B cell (primary cell): ENCODE measurements around the gene VPS41. TPM values are rescaled to one million over a fixed set of nuclear protein-coding genes. Genes with fewer than 3 reads are reported as not detected.

Source experiments
- ATAC-seq: fragments of 200-7000 bp; cut with Tn5 transposase; one replicate; pipeline ENCODE4 v1.10.0; 2021; ENCODE audit warnings: low read depth, mild to moderate bottlenecking, moderate number of reproducible peaks, moderate library complexity
- CTCF ChIA-PET: fragments of 350-600 bp; sonication (Branson Sonifier 250); formaldehyde crosslinking; loops from one replicate; lab custom pipeline; 2021; ENCODE audit warnings: antibody characterized with exemption, inconsistent platforms; lab: Charles Lee
- POLR2A ChIA-PET: fragments of 350-600 bp; sonication (Branson Sonifier 250); formaldehyde crosslinking; loops from one replicate; lab custom pipeline; 2021; ENCODE audit warnings: antibody characterized with exemption; lab: Charles Lee
- DNase-seq: peaks from one replicate; pipeline ENCODE4 v3.0.0; 2013
- H2AFZ ChIP-seq: 2 replicates; pipeline ENCODE4 v1.6.1; 2012; ENCODE audit warnings: mild to moderate bottlenecking, low read depth, low read length; ENCODE audit not compliant: insufficient read depth, poor library complexity, severe bottlenecking
- H3K27ac ChIP-seq, 2 donors: 1 replicate in 1 of 2; 2 replicates in 1 of 2; pipeline ENCODE4 v1.5.1; 2012 to 2013; ENCODE audit warnings: low read length in 2 of 2, mild to moderate bottlenecking in 2 of 2, moderate library complexity in 1 of 2
- H3K27me3 ChIP-seq, 4 experiments: fragments of 200-600 bp in 1 of 4; sonication (generic) in 1 of 4; replicated peaks in 1 of 4; 1 replicate in 2 of 4; 2 replicates in 2 of 4; pipeline versions ENCODE4 v1.6.1 to v1.7.0; 2013 to 2016; ENCODE audit warnings: low read length in 3 of 4, mild to moderate bottlenecking in 2 of 4, mixed read lengths in 1 of 4, moderate library complexity in 1 of 4; ENCODE audit not compliant: insufficient read depth in 4 of 4, control insufficient read depth in 3 of 4; ENCODE audit errors: control extremely low read depth in 1 of 4
- H3K36me3 ChIP-seq, 2 experiments: replicated peaks in 1 of 2; 1 replicate in 1 of 2; 2 replicates in 1 of 2; pipeline versions ENCODE4 v1.6.1 to v1.7.1; 2013; ENCODE audit warnings: low read length in 1 of 2; ENCODE audit not compliant: insufficient read depth in 2 of 2, control insufficient read depth in 1 of 2; ENCODE audit errors: control extremely low read depth in 1 of 2, extremely low read depth in 1 of 2
- H3K4me1 ChIP-seq, 2 donors: fragments of 200-600 bp in 1 of 2; sonication (generic) in 1 of 2; 1 replicate in 1 of 2; 2 replicates in 1 of 2; pipeline versions ENCODE4 v1.5.1 to v1.6.1; 2013 to 2017; ENCODE audit warnings: low read length in 2 of 2; ENCODE audit not compliant: control insufficient read depth in 2 of 2, insufficient read depth in 2 of 2
- H3K4me2 ChIP-seq: replicated peaks from 2 replicates; pipeline ENCODE3; 2012; ENCODE audit warnings: mild to moderate bottlenecking, low read depth, low read length; ENCODE audit not compliant: poor library complexity, severe bottlenecking
- H3K4me3 ChIP-seq, 5 experiments: fragments of 200-600 bp in 1 of 5; sonication (generic) in 1 of 5; 1 replicate in 3 of 5; 2 replicates in 2 of 5; pipeline versions ENCODE4 v1.5.1 to v1.7.0; 2011 to 2016; ENCODE audit warnings: low read length in 4 of 5, mild to moderate bottlenecking in 4 of 5, low read depth in 2 of 5, control low read depth in 1 of 5, moderate library complexity in 1 of 5; ENCODE audit not compliant: insufficient read depth in 1 of 5; ENCODE audit errors: control extremely low read depth in 1 of 5, extremely low read depth in 1 of 5
- H3K79me2 ChIP-seq: fragments of 200-600 bp; sonication (generic); one replicate; pipeline ENCODE4 v1.6.0; 2016; ENCODE audit warnings: low read length; ENCODE audit not compliant: control insufficient read depth, insufficient read depth
- H3K9ac ChIP-seq: fragments of 200-600 bp; sonication (generic); 2 replicates; pipeline ENCODE4 v1.6.1; 2017; ENCODE audit warnings: mild to moderate bottlenecking, low read length, moderate library complexity
- H3K9me3 ChIP-seq, 3 donors: one replicate each; pipeline versions ENCODE4 v1.6.1 to v1.7.1; 2013; ENCODE audit warnings: low read length in 2 of 3; ENCODE audit not compliant: control insufficient read depth in 2 of 3, insufficient read depth in 1 of 3; ENCODE audit errors: control extremely low read depth in 1 of 3
- H4K20me1 ChIP-seq: 2 replicates; pipeline ENCODE4 v1.6.0; 2012; ENCODE audit warnings: mild to moderate bottlenecking, low read length; ENCODE audit not compliant: insufficient read depth, control insufficient read depth, poor library complexity, severe bottlenecking
- H3K27ac Mint-ChIP-seq: one replicate; pipeline ENCODE4 v1.8.0; 2021; ENCODE audit warnings: mixed read lengths
- H3K27me3 Mint-ChIP-seq: one replicate; pipeline ENCODE4 v1.8.0; 2021; ENCODE audit warnings: mixed read lengths
- H3K4me1 Mint-ChIP-seq: one replicate; pipeline ENCODE4 v1.8.0; 2021; ENCODE audit warnings: mixed read lengths
- H3K4me3 Mint-ChIP-seq: one replicate; pipeline ENCODE4 v1.8.0; 2021; ENCODE audit warnings: mixed read lengths
- H3K9me3 Mint-ChIP-seq: one replicate; pipeline ENCODE4 v1.8.0; 2022; ENCODE audit warnings: mixed read lengths; ENCODE audit not compliant: insufficient read depth
- CTCF ChIP-seq: fragments of 200-600 bp; IDR thresholded peaks from one replicate; pipeline ENCODE4 v1.8.0; 2022; ENCODE audit warnings: antibody characterized with exemption, mild to moderate bottlenecking
- EZH2 ChIP-seq: IDR thresholded peaks from 2 replicates; pipeline ENCODE4 v1.6.1; 2012; ENCODE audit warnings: borderline replicate concordance, low read depth, mild to moderate bottlenecking, moderate library complexity, low read length; ENCODE audit not compliant: insufficient read depth, poor library complexity, severe bottlenecking
- WGBS: methylation state at CpG from one replicate; pipeline ENCODE4 v1.1.5; 2013; ENCODE audit warnings: missing lambda C conversion rate; ENCODE audit not compliant: insufficient coverage; 5-methylcytosine and 5-hydroxymethylcytosine counted together
- intact Hi-C: fragments of 100-400 bp; cut with micrococcal nuclease; formaldehyde crosslinking; loops from one replicate; pipeline ENCODE4 v1.10.0; 2022
- polyA plus RNA-seq: library from polyadenylated mRNA; depleted of rRNA; stranded (reverse); fragments of >200 nt; gene quantifications from 2 replicates; pipeline ENCODE4 v1.2.3, GENCODE V29; 2012
- total RNA-seq, 2 donors: library from RNA; stranded (reverse); fragments of 120-200 nt in 1 of 2; gene quantifications; 1 replicate in 1 of 2; 2 replicates in 1 of 2; pipeline versions ENCODE4 v1.2.3 to v1.2.4, GENCODE V29; 2013 to 2022

VPS41 gene
- total and polyA plus RNA-seq, 2 donors (not counting 1 experiment from before 2014, with no cell fraction given), result 9.3 to 114 TPM

- TF ChIP-seq CTCF (no peak), EZH2 (no peak)
- Histone ChIP-seq H3K4me2 (no peak overlapping the region), H3K79me2 (peaks cover 70% of the 10 kb centered on the region), H2AFZ (no peak overlapping the region), H4K20me1 (no peaks in the 10 kb centered on the region), H3K4me1 (peaks cover 17 to 22% of the 10 kb centered on the region in 2 donors), H3K9me3 (no peaks in the 10 kb centered on the region), H3K36me3 (peaks cover 0 to 5% of the 10 kb centered on the region in 2 experiments), H3K9ac (no peak overlapping the region), H3K27me3 (no peaks in the 10 kb centered on the region), H3K27ac (no peak overlapping the region), H3K4me3 (no peak overlapping the region)
- POLR2A ChIA-PET, result no interaction called here
- Mint-ChIP-seq H3K27me3 (no peaks in the 10 kb centered on the region), H3K27ac (peak overlapping the region; percentile 42), H3K9me3 (no peaks in the 10 kb centered on the region), H3K4me3 (no peak overlapping the region), H3K4me1 (peaks cover 63% of the 10 kb centered on the region)
- DNase-seq (no peak), ATAC-seq (no peak)
- no CpG with 5 or more reads among the region's 1 CpG for WGBS
- CTCF ChIA-PET, result no interaction called here
- intact Hi-C loops, result no loop called here
Observed at GRCh38 chr7:38880035-38880434, 29.0 kb downstream of the VPS41 start.

- Histone ChIP-seq H3K36me3 (peaks cover 0 to 3% of the 10 kb centered on the region in 2 experiments), H3K27me3 (no peaks in the 10 kb centered on the region), H3K4me3 (peak overlapping the region in 1 of 5 experiments; percentile 32), H3K27ac (peak overlapping the region in 1 of 2 donors; percentile 46), H4K20me1 (no peaks in the 10 kb centered on the region), H3K9ac (peak overlapping the region; percentile 11), H3K4me2 (peak overlapping the region; percentile 52), H3K9me3 (no peaks in the 10 kb centered on the region), H3K4me1 (peaks cover 17 to 25% of the 10 kb centered on the region in 2 donors), H3K79me2 (peaks cover 76% of the 10 kb centered on the region), H2AFZ (peak overlapping the region; percentile 30)
- intact Hi-C loops, result no loop called here
- Mint-ChIP-seq H3K9me3 (no peaks in the 10 kb centered on the region), H3K27ac (peak overlapping the region; percentile 52), H3K4me3 (peak overlapping the region; percentile 60), H3K27me3 (no peaks in the 10 kb centered on the region), H3K4me1 (peaks cover 70% of the 10 kb centered on the region)
- POLR2A ChIA-PET, result interaction anchor here (0.6 kb wide), 1 partner anchor 58 kb away, joined by 7 read pairs; no protein-coding TSS in a partner anchor
- CTCF ChIA-PET, result interaction anchor here (1.4 kb wide), 1 partner anchor 9 kb away, joined by 4 read pairs; no protein-coding TSS in a partner anchor
- DNase-seq (peak; percentile 44), ATAC-seq (no peak)
- TF ChIP-seq CTCF, result no peak
- TF ChIP-seq EZH2, result no peak
- no CpG with 5 or more reads among the region's 8 CpGs for WGBS
Observed at GRCh38 chr7:38878694-38879457, 30.1 kb downstream of the VPS41 start.
